PC-3 (cell line): Measurements from ENCODE around the gene SEZ6L2.

ENCODE experiments used
- CTCF ChIP-seq: fragments of 300-600 bp; sonication (generic); conservative IDR thresholded peaks from 2 replicates; pipeline ENCODE4 v1.5.1; 2017; ENCODE audit warnings: antibody characterized with exemption, low read depth, mild to moderate bottlenecking, low read length
- EZH2 ChIP-seq: fragments of 300-600 bp; sonication (generic); IDR thresholded peaks from one replicate; pipeline ENCODE4 v1.6.1; 2017; ENCODE audit warnings: antibody characterized with exemption, mild to moderate bottlenecking, low read length; ENCODE audit not compliant: unreplicated experiment

GRCh38 chr16:29898135-29898803, 1.1 kb downstream of the SEZ6L2 start:
- TF ChIP-seq CTCF: no peak
- TF ChIP-seq EZH2: no peak
